Adrenal gland (tissue), 12 donors: ENCODE data around the gene OOEP. TPM values are rescaled to one million over a fixed set of nuclear protein-coding genes. Genes with fewer than 3 reads are reported as not detected.
A peak's percentile ranks its signal among the peaks of the same experiment; 100 is the strongest.
"Not testable (repeated sequence)": the region's sequence is repeated elsewhere in the genome, so short reads cannot be mapped to it uniquely, and the experiment has no call there.

Experiments used
- DNase-seq, 7 donors: peaks; one replicate each; pipeline ENCODE4 v3.0.0-alpha.2; 2019 to 2020
- H3K27ac ChIP-seq, 5 donors: fragments of 200-600 bp; sonication (generic) in 4 of 5; 1 replicate in 3 of 5; 2 replicates in 2 of 5; pipeline versions ENCODE4 v1.5.1 to v1.8.0; 2016 to 2020; ENCODE audit warnings: mild to moderate bottlenecking in 1 of 5
- H3K27me3 ChIP-seq: fragments of 200-600 bp; 2 replicates; pipeline ENCODE4 v1.8.0; 2021
- H3K36me3 ChIP-seq, 2 donors: fragments of 200-600 bp; replicated peaks in 1 of 2; 1 replicate in 1 of 2; 2 replicates in 1 of 2; pipeline versions ENCODE4 v1.5.1 to v1.8.0; 2018 to 2022
- H3K4me1 ChIP-seq, 2 donors: fragments of 200-600 bp; replicated peaks in 1 of 2; 1 replicate in 1 of 2; 2 replicates in 1 of 2; pipeline versions ENCODE4 v1.5.1 to v1.8.0; 2018 to 2021
- H3K4me3 ChIP-seq, 4 donors: fragments of 200-600 bp; sonication (generic) in 3 of 4; one replicate each; pipeline ENCODE4 v1.5.1; 2016 to 2018
- H3K9me3 ChIP-seq, 3 donors: fragments of 200-600 bp; sonication (generic) in 1 of 3; replicated peaks in 1 of 3; 1 replicate in 2 of 3; 2 replicates in 1 of 3; pipeline versions ENCODE4 v1.5.1 to v1.8.0; 2016 to 2021
- POLR2A ChIP-seq, 2 donors: fragments of 450-650 bp; IDR thresholded peaks; one replicate each; pipeline ENCODE4 v1.6.1; 2017; ENCODE audit warnings: antibody characterized with exemption in 2 of 2, mild to moderate bottlenecking in 2 of 2, moderate library complexity in 1 of 2
- WGBS, 4 donors: extraction: QIAGEN DNeasy Blood & Tissue Kit in 2 of 4; methylation state at CpG; one replicate each; pipeline versions ENCODE4 v1.1.5 to v1.1.7; 2013 to 2017; 5-methylcytosine and 5-hydroxymethylcytosine counted together
- intact Hi-C, 2 donors: fragments of 100-400 bp; cut with DNase I; formaldehyde crosslinking; loops; one replicate each; pipeline versions ENCODE4 v1.14.1 to v1.15.0; 2022 to 2023
- polyA plus RNA-seq, 3 donors: library from polyadenylated mRNA; stranded (reverse); fragments of 200-250 nt in 2 of 3; fragments of 350-450 nt in 1 of 3; fragmentation: Illumina TruSeq in 1 of 3; extraction: RNeasy Lipid Tissue Mini Kit (QIAGEN cat#74804) in 1 of 3; gene quantifications; one replicate each; pipeline ENCODE4 v1.2.3, GENCODE V29; 2013 to 2014
- total RNA-seq, 9 donors: library from RNA; depleted of rRNA in 4 of 9; stranded (reverse); fragments of >200 nt in 4 of 9; fragments of 120-200 nt in 1 of 9; fragmentation: NEBNext Ultra II Directional in 1 of 9; extraction: Animal tissue kit (Norgen Biotek cat#: 25700) in 1 of 9; gene quantifications; one replicate each; pipeline versions ENCODE4 v1.1.0 to v1.2.4, GENCODE V29; 2013 to 2023
- TF ChIP-seq, protein P1 (sequence below), 6 experiments: fragments of 450-650 bp in 4 of 6; fragments of 200-600 bp in 2 of 6; sonication (generic) in 1 of 6; IDR thresholded peaks; 1 replicate in 5 of 6; 2 replicates in 1 of 6; pipeline versions ENCODE4 v1.5.1 to v1.8.0; 2016 to 2021; ENCODE audit warnings: antibody characterized with exemption in 6 of 6, mild to moderate bottlenecking in 2 of 6, moderate library complexity in 1 of 6
- donor health status: healthy with polysubstance abuse.
- donor health status: Bipolar disorder and iron deficiency.
- donor health status: DM: yes; HTN: yes; CAD: no.
- donor health status: DM: no; HTN: no; CAD: no.
- donor health status: DM: no; HTN: no; CAD: no.
- donor health status: DM: yes; HTN: yes; CAD: no.

Gene OOEP
- total and polyA plus RNA-seq, 12 donors = 0.13 to 0.90 (median 0.50) TPM; not detected in 8

DNA sequence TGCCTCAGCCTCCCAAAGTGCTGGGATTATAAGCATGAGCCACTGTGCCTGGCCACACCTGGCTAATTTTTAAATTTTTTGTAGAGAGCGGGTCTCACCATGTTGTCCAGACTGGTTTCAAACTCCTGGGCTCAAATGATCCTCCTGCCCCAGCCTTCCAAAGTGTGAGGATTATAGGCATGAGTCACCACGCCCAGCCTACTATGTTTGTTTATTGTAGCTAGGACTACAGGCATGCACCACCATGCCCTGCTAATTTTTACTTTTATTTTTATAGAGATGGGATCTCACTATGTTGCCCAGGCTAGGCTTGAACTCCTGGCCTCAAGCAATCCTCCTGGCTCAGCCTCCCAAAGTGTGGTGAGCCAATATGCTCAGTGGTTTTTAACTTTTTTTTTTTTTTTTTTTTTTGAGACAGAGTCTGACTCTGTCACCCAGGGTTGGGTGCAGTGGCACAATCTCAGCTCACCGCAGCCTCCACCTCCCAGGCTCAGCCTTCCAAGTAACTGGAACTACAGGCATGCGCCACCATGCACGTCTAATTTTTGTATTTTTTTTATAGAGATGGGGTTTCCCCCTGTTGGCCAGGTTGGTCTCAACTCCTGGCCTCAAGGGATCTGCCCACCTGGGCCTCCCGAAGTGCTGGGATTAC is 12.9 kb upstream of the OOEP start:
- no peak for TF ChIP-seq POLR2A (IDR thresholded peaks at IDR 0.05)
- TF ChIP-seq, protein P1, sequence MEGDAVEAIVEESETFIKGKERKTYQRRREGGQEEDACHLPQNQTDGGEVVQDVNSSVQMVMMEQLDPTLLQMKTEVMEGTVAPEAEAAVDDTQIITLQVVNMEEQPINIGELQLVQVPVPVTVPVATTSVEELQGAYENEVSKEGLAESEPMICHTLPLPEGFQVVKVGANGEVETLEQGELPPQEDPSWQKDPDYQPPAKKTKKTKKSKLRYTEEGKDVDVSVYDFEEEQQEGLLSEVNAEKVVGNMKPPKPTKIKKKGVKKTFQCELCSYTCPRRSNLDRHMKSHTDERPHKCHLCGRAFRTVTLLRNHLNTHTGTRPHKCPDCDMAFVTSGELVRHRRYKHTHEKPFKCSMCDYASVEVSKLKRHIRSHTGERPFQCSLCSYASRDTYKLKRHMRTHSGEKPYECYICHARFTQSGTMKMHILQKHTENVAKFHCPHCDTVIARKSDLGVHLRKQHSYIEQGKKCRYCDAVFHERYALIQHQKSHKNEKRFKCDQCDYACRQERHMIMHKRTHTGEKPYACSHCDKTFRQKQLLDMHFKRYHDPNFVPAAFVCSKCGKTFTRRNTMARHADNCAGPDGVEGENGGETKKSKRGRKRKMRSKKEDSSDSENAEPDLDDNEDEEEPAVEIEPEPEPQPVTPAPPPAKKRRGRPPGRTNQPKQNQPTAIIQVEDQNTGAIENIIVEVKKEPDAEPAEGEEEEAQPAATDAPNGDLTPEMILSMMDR (IDR thresholded peaks at IDR 0.05) = no peak
- Histone ChIP-seq H3K4me1 (no peaks in the 10 kb centered on the region), H3K9me3 (no peaks in the 10 kb centered on the region), H3K36me3 (no peaks in the 10 kb centered on the region), H3K27me3 (no peaks in the 10 kb centered on the region), H3K4me3 (no peak overlapping the region), H3K27ac (no peak overlapping the region)
- 83 to 93% (median 88%) methylated on average over 6 of the region's 6 CpGs for WGBS, 4 donors
- intact Hi-C loops = no loop called here
- peak in 1 of 7 donors; percentile 17 for DNase-seq

GRCh38 chr6:73381531-73381930 is 11.8 kb upstream of the OOEP start:
- H3K4me3 ChIP-seq, H3K27me3 ChIP-seq, H3K36me3 ChIP-seq, H3K9me3 ChIP-seq, H3K4me1 ChIP-seq, intact Hi-C loops, H3K27ac ChIP-seq: not testable (repeated sequence)
- WGBS, 4 donors = 88 to 92% (median 90%) methylated on average over 10 of the region's 10 CpGs
- DNase-seq = peak in 1 of 7 donors; percentile 23

GRCh38 chr6:73377225-73377624 is 7.5 kb upstream of the OOEP start:
- H3K27me3 ChIP-seq = no peaks in the 10 kb centered on the region
- no peak overlapping the region for H3K27ac ChIP-seq
- no peaks in the 10 kb centered on the region for H3K36me3 ChIP-seq
- 45 to 70% (median 53%) methylated on average over 3 of the region's 3 CpGs for WGBS, 4 donors
- TF ChIP-seq, protein P1 (IDR thresholded peaks at IDR 0.05) = no peak
- TF ChIP-seq POLR2A (IDR thresholded peaks at IDR 0.05) = no peak
- no peaks in the 10 kb centered on the region for H3K9me3 ChIP-seq
- H3K4me1 ChIP-seq = no peaks in the 10 kb centered on the region
- intact Hi-C loops = no loop called here
- DNase-seq = no peak
- H3K4me3 ChIP-seq = no peak overlapping the region

DNA sequence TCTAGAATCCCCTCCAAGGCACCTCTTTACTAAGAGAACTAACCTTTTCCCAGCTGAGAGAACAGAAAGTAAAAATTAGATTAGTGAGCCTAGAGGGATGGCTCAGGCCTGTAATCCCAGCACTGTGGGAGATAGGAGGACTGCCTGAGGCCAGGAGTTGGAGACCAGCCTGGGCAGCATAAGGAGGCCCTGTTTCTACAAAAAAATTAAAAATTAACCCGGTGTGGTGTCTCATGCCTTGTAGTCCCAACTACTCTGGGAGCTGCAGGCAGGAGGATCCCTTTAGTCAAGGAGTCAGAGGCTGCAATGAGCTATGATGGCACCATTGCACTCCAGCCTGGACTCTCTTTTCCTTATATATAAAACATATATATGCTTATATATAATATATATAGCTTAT is 5.5 kb upstream of the OOEP start:
- Histone ChIP-seq H3K4me3 (no peak overlapping the region), H3K36me3 (no peaks in the 10 kb centered on the region), H3K4me1 (no peaks in the 10 kb centered on the region), H3K9me3 (no peaks in the 10 kb centered on the region), H3K27ac (no peak overlapping the region), H3K27me3 (no peaks in the 10 kb centered on the region)
- 85 to 94% (median 89%) methylated on average over 1 of the region's 1 CpG for WGBS, 4 donors
- DNase-seq = no peak
- TF ChIP-seq, protein P1 (IDR thresholded peaks at IDR 0.05) = no peak
- no peak for TF ChIP-seq POLR2A (IDR thresholded peaks at IDR 0.05)
- intact Hi-C loops = no loop called here

- Histone ChIP-seq H3K27me3 (no peaks in the 10 kb centered on the region), H3K9me3 (no peaks in the 10 kb centered on the region), H3K4me1 (no peaks in the 10 kb centered on the region), H3K36me3 (no peaks in the 10 kb centered on the region), H3K4me3 (no peak overlapping the region), H3K27ac (no peak overlapping the region)
- no peak for TF ChIP-seq POLR2A (IDR thresholded peaks at IDR 0.05)
- TF ChIP-seq, protein P1 (IDR thresholded peaks at IDR 0.05) = no peak
- intact Hi-C loops = no loop called here
- no peak for DNase-seq
- 79 to 93% (median 85%) methylated on average over 9 to 10 of the region's 10 CpGs for WGBS, 4 donors
These were observed 2.8 kb upstream of the OOEP start for GRCh38 chr6:73372516-73372915.
